Measurements from ENCODE around the gene ALOX15.

DNA sequence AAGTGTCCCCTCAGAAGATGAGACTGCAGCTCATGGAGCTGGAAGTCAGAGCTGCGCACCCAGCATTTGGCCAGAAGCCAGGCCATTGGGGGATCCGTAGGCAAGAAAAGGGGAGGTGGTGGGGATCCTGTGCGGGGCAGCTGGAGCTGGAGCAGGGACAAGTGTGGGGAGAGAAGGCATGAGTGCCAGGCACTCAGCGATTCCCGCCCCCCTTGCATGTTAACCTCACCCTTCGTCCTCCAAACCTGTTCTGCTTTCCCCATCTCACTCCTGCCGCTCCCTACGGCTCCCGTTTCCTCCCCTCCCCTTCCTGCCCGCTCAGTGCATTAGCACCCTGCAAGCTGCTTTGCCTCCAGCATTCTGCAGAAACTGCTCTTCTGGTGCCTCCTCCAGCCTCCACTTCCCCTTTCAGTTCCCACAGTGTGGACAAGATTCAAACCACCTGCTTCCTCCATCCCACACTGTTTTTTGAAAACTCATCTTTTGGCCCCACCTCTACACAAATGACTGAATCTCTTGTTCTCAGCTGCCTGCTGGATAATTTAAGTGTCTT is 5.6 kb downstream of the ALOX15 start:
- TF ChIP-seq POLR2AphosphoS5 (IDR thresholded peaks at IDR 0.05; ENCODE audit: low read depth, low read length) (no peak), SIN3A (IDR thresholded peaks at IDR 0.05; ENCODE audit: borderline replicate concordance, insufficient read depth, low read length) (no peak)
- TF ChIP-seq, protein P1, sequence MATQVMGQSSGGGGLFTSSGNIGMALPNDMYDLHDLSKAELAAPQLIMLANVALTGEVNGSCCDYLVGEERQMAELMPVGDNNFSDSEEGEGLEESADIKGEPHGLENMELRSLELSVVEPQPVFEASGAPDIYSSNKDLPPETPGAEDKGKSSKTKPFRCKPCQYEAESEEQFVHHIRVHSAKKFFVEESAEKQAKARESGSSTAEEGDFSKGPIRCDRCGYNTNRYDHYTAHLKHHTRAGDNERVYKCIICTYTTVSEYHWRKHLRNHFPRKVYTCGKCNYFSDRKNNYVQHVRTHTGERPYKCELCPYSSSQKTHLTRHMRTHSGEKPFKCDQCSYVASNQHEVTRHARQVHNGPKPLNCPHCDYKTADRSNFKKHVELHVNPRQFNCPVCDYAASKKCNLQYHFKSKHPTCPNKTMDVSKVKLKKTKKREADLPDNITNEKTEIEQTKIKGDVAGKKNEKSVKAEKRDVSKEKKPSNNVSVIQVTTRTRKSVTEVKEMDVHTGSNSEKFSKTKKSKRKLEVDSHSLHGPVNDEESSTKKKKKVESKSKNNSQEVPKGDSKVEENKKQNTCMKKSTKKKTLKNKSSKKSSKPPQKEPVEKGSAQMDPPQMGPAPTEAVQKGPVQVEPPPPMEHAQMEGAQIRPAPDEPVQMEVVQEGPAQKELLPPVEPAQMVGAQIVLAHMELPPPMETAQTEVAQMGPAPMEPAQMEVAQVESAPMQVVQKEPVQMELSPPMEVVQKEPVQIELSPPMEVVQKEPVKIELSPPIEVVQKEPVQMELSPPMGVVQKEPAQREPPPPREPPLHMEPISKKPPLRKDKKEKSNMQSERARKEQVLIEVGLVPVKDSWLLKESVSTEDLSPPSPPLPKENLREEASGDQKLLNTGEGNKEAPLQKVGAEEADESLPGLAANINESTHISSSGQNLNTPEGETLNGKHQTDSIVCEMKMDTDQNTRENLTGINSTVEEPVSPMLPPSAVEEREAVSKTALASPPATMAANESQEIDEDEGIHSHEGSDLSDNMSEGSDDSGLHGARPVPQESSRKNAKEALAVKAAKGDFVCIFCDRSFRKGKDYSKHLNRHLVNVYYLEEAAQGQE (IDR thresholded peaks at IDR 0.05; ENCODE audit: insufficient read depth in 1 of 2, low read depth in 2 of 2, low read length in 2 of 2), result no peak
